ENCODE measurements around the gene EYS.
"Not testable (repeated sequence)": the region's sequence is repeated elsewhere in the genome, so short reads cannot be mapped to it uniquely, and the experiment has no call there.

EYS gene

DNA sequence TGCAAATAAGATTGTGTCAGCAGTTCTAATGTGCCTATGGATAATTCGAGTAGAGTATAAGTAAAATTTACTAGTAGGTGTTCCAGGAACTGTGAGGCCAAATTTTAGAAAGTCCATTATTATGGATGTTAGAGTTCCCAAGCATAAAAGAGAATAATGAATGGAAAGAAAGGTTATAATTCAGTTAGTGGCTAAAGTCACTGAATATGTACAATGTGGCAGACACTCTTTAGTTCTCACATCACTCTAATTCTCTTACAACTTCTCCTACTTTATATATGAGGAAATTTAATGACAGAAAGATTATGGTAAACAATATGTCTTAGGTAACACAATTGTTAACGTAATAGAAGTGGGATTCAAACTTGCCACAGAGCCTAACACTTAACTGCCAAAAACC is 75.3 kb downstream of the EYS start:
- no peak for DNase-seq

- not testable (repeated sequence) for DNase-seq
These were observed 79.5 kb downstream of the EYS start for GRCh38 chr6:65627434-65627999.

DNA sequence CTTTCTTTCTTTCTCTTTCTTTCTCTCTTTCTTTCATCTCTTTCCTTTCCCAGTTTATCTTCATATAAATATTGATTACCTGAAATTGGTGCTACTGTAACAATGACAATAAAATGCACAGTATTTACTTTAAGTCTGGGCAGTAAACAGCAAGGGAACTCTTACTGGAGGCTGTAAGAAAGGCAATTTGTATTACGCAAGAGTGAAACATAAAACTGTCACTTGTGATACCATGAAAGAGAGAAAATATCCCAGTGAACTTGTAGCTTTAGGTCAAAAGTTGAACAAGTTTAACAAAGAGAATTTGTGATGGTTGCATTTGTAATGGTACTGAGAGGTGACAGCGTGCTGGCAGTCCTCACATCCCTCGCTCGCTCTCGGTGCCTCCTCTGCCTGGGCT is 80.0 kb downstream of the EYS start:
- DNase-seq: no peak

DNA sequence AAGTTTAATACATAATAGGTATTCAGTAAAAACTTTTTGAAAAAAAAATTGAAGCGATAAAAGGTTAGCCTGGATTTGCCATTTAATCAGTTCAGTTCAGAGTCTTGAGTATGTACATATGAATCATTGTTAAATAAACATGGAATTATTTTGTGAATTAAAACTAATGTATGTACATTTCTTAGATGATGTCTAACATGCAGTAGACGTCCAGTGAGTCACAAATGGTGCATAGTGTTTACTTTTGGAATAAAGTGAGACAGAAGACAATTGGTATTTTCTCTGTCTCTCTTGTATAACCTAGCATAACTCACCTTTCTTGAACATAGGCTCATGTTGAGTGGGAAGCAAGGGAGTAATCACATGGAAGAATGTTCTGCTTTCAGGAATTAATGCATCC is 83.5 kb downstream of the EYS start:
- no peak for DNase-seq

DNA sequence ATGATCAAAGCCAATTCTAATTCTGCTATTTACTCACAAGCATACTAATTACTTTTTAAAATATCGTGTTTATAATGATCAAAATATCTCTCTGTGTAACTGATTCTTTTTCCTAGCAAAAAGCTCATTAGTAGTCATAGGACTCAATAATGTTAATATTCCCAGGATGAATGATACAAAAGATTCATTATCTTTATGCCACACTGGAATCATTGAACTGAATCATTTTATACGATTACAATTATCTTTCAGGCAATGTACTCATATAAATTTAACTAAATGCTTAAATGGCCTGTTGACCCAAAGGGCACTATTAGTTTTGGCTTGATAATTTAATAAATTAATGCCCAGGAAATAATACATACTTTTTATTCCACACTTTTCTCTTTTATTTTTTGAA is 96.3 kb downstream of the EYS start:
- DNase-seq: no peak

- no peak for DNase-seq
These were observed 111.5 kb downstream of the EYS start for GRCh38 chr6:65595540-65595939.

DNA sequence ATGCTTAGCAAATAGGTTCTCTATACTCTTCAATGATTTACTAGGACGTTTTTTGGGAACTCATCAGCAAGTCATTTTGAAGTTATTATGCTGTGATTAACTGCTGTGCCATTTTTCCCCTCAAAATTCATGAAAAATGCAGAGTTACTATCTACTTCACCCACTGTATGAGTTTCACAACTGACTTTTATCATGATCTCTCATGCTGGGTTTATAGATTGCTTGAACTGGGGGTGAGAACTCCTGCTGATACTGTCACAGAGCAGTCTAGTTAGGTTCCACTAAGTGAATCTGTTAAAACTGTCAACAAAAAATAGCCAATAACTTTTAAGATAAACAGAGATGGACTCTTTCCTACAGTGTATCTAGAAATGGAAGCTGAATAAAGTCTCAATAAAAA is 136.7 kb downstream of the EYS start:
- no peak for DNase-seq

DNA sequence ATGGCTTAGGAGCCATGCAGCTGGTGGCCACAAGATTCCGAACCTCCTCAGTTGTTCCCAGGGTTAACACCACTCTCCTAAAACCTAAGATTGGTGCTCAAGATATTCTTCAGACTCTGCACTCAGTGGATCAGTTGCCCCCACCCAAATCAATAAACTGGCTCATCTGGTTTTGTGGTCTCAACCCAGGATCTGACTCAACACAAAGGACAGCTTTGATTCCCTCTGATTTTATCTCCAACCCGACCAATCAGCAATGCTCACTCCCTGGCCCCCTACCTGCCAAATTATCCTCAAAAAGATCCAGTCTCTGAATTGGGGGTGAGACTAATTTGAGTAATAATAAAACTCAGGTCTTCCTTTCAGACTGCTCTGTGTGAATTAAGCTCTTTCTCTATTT is 137.5 kb downstream of the EYS start:
- DNase-seq: no peak

DNA sequence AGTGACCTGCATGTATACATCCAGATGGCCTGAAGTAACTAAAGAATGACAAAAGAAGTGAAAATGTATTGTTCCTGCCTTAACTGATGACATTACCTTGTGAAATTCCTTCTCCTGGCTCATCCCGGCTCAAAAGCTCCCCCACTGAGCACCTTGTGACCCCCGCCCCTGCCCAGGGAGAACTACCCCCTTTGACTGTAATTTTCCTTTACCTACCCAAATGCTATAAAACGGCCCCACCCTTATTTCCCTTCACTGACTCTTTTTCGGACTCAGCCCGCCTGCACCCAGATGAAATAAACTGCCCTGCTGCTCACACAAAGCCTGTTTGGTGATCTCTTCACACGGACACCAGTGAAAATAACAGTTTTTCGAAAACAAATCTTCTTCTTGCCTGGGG is 138.0 kb downstream of the EYS start:
- DNase-seq: not testable (repeated sequence)

GRCh38 chr6:65566117-65566516 is 140.9 kb downstream of the EYS start:
- no peak for DNase-seq

- DNase-seq: no peak
These were observed 149.0 kb downstream of the EYS start for GRCh38 chr6:65558071-65558470.

- no peak for DNase-seq
These were observed 149.8 kb downstream of the EYS start for GRCh38 chr6:65557224-65557623.

DNA sequence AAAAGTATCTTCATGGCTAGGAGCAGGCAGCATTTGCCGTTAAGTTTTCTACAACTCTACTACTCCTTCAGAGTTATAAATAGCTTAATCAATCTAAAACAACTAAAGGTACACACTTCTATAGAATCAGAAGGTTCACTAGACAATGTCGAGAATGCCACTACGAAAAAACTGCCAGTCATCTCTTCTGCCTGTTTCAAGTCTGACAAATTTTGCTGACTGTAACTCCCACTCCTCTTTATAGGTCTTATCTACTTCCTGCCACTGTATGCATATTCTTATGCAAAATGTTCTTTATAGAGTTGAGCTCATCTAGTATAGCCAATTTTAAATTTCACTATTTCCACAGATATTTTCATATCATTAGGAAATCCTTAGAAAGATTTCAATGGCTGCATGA is 160.1 kb downstream of the EYS start:
- DNase-seq: no peak

- DNase-seq: no peak
These were observed 161.1 kb downstream of the EYS start for GRCh38 chr6:65545920-65546319.

DNA sequence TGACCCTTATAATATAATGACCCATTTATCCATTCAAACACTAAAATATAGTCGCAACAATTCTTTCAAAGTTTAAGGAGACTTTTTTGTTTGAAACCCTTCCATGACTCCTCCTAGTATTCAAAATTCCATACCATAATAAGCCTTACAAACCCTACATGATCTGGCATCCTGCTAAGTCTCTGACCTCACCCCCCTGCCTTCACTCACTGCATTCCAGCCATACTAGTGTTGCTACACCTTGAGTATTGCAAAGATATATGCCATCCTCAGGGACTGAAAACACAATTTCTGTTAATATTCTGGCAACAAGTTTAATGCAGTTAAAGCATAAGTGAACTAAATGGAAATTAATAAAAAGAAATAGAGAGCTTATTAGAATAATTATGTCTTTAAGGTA is 168.4 kb downstream of the EYS start:
- DNase-seq: no peak

- no peak for DNase-seq
These were observed 169.4 kb downstream of the EYS start for GRCh38 chr6:65537600-65537999.

DNA sequence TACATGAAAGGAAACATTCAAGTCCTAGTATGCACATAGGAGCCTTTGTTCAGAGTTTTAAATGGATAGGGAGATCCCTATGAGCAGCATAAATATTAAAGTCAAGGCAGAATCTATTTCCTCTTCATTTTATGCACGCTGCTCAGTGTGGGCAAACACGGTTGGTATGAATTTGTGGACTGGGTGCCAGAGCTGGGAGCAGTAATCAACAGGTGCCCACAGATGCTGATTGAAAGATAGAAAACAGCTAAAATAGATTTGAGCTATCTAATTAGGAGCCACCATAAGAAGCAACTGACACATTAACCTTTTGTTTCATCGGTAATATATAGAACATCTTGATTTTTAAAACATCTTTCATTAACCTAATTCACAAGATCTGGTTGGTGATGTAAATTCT is 175.5 kb downstream of the EYS start:
- no peak for DNase-seq

DNA sequence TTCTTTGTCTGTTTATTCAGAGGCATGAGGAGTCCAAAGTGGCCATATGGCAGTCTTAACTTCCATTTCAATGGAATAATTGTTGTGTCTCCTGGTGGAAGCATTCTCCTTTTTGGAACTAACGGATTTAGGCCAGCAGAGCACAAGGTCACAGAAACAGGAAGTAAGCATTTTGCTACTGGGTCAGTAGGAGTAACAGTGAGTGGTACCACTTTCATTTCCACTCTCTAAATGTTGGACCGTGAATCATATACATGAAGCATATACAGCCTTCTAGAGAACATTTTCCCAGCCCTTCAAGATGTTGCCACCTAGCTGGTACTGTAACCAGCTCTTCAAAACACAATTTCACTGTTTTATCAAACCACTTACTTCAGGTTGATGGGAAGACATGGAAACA is 182.8 kb downstream of the EYS start:
- DNase-seq: no peak

DNA sequence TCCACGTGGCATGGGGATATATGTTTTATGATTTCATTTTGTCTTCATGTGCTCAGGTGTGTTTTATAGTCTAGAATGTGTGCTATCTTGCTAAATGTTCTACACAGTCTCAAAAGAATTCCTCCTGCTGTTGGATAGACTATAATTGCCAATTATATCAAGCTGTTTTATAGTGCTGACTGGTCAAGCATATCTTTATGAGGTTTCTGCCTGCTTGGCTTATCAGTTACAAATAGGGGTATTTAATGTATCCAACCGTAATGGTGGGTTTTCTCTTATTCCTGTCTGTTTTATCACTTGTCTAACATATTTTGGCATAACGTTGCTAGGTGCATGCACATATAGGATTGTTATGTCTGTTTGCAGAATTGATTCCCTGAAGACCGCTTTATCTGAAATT is 201.3 kb downstream of the EYS start:
- DNase-seq: no peak

- DNase-seq: no peak
These were observed 206.0 kb downstream of the EYS start for GRCh38 chr6:65501045-65501444.

DNA sequence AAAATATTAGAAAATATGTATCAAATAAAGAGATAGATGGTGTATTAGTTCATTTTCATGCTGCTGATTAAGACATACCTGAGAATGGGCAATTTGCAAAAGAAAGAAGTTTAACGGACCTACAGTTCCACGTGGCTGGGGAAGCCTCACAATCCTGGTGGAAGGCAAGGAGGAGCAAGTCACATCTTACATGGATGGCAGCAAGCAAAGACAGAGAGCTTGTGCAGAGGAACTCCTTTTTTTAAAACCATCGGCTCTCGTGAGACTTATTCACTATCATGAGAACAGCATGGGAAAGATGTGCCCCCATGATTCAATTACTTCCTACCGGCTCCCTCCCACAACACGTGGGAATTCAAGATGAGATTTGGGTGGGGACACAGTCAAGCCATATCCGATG is 223.4 kb downstream of the EYS start:
- not testable (repeated sequence) for DNase-seq

- DNase-seq: no peak
These were observed 237.4 kb downstream of the EYS start for GRCh38 chr6:65469650-65470049.

- no peak for DNase-seq
These were observed 238.7 kb downstream of the EYS start for GRCh38 chr6:65468307-65468706.

DNA sequence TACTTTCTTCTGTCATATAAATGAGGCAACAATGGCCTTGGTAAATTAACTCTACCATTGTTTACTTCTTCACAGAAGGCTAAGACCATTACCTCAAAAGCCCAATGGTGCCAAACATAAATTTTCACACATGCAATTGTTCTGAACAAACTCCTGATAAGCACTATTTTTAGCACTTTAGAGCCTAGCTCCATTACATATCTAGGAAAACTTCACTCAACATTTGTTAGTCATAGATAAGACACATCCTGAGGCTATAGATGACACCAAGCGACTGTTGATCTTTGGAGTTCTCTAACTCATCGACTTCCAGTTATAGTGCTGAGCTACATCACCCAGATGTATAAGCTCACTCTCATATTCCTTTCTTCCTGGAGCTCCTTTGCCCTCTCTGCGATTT is 245.9 kb downstream of the EYS start:
- no peak for DNase-seq

DNA sequence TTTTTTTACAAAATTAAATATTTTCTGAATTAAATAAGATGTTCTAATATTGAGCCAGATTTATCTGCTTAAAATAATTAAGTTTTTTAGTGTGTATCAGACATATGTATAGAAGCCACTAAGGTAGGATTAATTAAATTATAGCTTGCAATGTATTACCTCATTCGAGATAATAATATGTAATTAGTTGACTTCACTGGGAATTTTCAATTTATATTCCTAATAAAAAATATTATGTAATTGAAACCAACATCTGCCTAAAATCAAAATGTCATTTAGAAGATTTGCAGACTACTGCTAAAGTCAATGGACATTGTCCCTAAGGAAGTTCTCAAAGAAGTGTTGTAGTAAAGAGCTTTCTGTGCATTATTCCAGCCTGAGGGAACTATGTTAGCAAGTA is 254.7 kb downstream of the EYS start:
- DNase-seq: no peak

GRCh38 chr6:65450451-65450850 is 256.6 kb downstream of the EYS start:
- DNase-seq: no peak

Data from NK-92 treated with Interleukin-12 subunit alpha and Interleukin-12 subunit beta, amount 100 ng/mL, for 24 hours (cell line).